Neural progenitor cell (in vitro differentiated cells): Measurements from ENCODE around the gene SYNM. TPM values are rescaled to one million over a fixed set of nuclear protein-coding genes. Genes with fewer than 3 reads are reported as not detected.

ENCODE experiments used
- DNase-seq: peaks from one replicate; pipeline ENCODE4 v3.0.0-alpha.2; 2016; ENCODE audit warnings: low spot score
- H2AFZ ChIP-seq: fragments of 200-600 bp; sonication (generic); replicated peaks from 2 replicates; pipeline ENCODE4 v1.6.1; 2016; ENCODE audit warnings: antibody characterized with exemption
- H3F3A ChIP-seq: fragments of 200-600 bp; sonication (generic); 2 replicates; pipeline ENCODE4 v1.6.1; 2016; ENCODE audit warnings: antibody characterized with exemption, low read depth
- H3K27ac ChIP-seq: fragments of 200-600 bp; sonication (generic); 2 replicates; pipeline ENCODE4 v1.5.1; 2016; ENCODE audit warnings: mild to moderate bottlenecking
- H3K27me3 ChIP-seq: fragments of 200-600 bp; sonication (generic); 2 replicates; pipeline ENCODE4 v1.6.1; 2016; ENCODE audit warnings: mild to moderate bottlenecking, moderate library complexity
- H3K36me3 ChIP-seq: fragments of 200-600 bp; sonication (generic); 2 replicates; pipeline ENCODE4 v1.5.1; 2016
- H3K4me1 ChIP-seq: fragments of 200-600 bp; sonication (generic); 2 replicates; pipeline ENCODE4 v1.6.1; 2016; ENCODE audit warnings: mixed run types
- H3K4me2 ChIP-seq: fragments of 200-600 bp; sonication (generic); 2 replicates; pipeline ENCODE4 v1.6.1; 2016
- H3K4me3 ChIP-seq: fragments of 200-600 bp; sonication (generic); 2 replicates; pipeline ENCODE4 v1.5.1; 2016
- H3K79me2 ChIP-seq: fragments of 200-600 bp; sonication (generic); 2 replicates; pipeline ENCODE4 v1.6.1; 2016; ENCODE audit warnings: low read depth
- H3K9ac ChIP-seq: fragments of 200-600 bp; sonication (generic); 2 replicates; pipeline ENCODE4 v1.6.1; 2016
- H3K9me3 ChIP-seq: fragments of 200-600 bp; sonication (generic); 2 replicates; pipeline ENCODE4 v1.5.1; 2016; ENCODE audit warnings: low read depth
- H4K20me1 ChIP-seq: fragments of 200-600 bp; sonication (generic); 2 replicates; pipeline ENCODE4 v1.6.1; 2016; ENCODE audit warnings: low read depth
- H3K27ac Mint-ChIP-seq: 3 replicates; pipeline ENCODE4 v1.8.0; 2021; ENCODE audit warnings: mixed read lengths
- H3K27me3 Mint-ChIP-seq: 2 replicates; pipeline ENCODE4 v1.8.0; 2022; ENCODE audit warnings: low read depth, mild to moderate bottlenecking, inconsistent platforms, moderate library complexity, mixed read lengths; ENCODE audit not compliant: insufficient read depth
- H3K36me3 Mint-ChIP-seq: 3 replicates; pipeline ENCODE4 v1.8.0; 2021; ENCODE audit warnings: mixed read lengths
- H3K4me1 Mint-ChIP-seq: 3 replicates; pipeline ENCODE4 v1.8.0; 2021; ENCODE audit warnings: mixed read lengths
- H3K4me3 Mint-ChIP-seq: 3 replicates; pipeline ENCODE4 v1.8.0; 2021; ENCODE audit warnings: mild to moderate bottlenecking, moderate library complexity, mixed read lengths
- H3K9me3 Mint-ChIP-seq: 3 replicates; pipeline ENCODE4 v1.8.0; 2020; ENCODE audit warnings: mixed read lengths
- CTCF ChIP-seq: fragments of 200-600 bp; sonication (generic); IDR thresholded peaks from 2 replicates; pipeline ENCODE4 v1.5.1; 2017; ENCODE audit warnings: antibody characterized with exemption, mild to moderate bottlenecking
- EZH2 ChIP-seq: fragments of 200-600 bp; sonication (generic); IDR thresholded peaks from 2 replicates; pipeline ENCODE4 v1.6.1; 2017; ENCODE audit warnings: antibody characterized with exemption, mild to moderate bottlenecking, moderate library complexity
- EZH2phosphoT487 ChIP-seq: fragments of 200-600 bp; sonication (generic); IDR thresholded peaks from 2 replicates; pipeline ENCODE4 v1.6.1; 2017; ENCODE audit warnings: antibody characterized with exemption
- total RNA-seq: library from RNA; depleted of rRNA; stranded (reverse); fragments of >200 nt; gene quantifications from 2 replicates; pipeline ENCODE4 v1.2.3, GENCODE V29; 2015; ENCODE audit warnings: low replicate concordance

Gene SYNM
- total RNA-seq, 1 donor from 2014 or later, result 0.97 TPM

GRCh38 chr15:99176757-99177156 is 71.9 kb downstream of the SYNM start:
- no peaks in the 10 kb centered on the region for H3K9me3 Mint-ChIP-seq
- H3K27ac Mint-ChIP-seq, result no peak overlapping the region
- no peaks in the 10 kb centered on the region for H3K79me2 ChIP-seq
- H3K4me2 ChIP-seq, result no peak overlapping the region
- H3K27me3 Mint-ChIP-seq, result no peaks in the 10 kb centered on the region
- H3K27ac ChIP-seq, result no peak overlapping the region
- H3K4me3 Mint-ChIP-seq, result no peak overlapping the region
- H3K36me3 ChIP-seq, result no peaks in the 10 kb centered on the region
- no peak overlapping the region for H3K9ac ChIP-seq
- peaks cover 12% of the 10 kb centered on the region for H3K36me3 Mint-ChIP-seq
- no peaks in the 10 kb centered on the region for H3K4me1 ChIP-seq
- H3K27me3 ChIP-seq, result no peaks in the 10 kb centered on the region
- H3K9me3 ChIP-seq, result no peaks in the 10 kb centered on the region
- TF ChIP-seq CTCF, result no peak
- TF ChIP-seq EZH2phosphoT487, result no peak
- TF ChIP-seq EZH2, result no peak
- no peak for DNase-seq
- H4K20me1 ChIP-seq, result no peaks in the 10 kb centered on the region
- H3F3A ChIP-seq, result no peaks in the 10 kb centered on the region
- H2AFZ ChIP-seq, result no peak overlapping the region
- H3K4me3 ChIP-seq, result no peak overlapping the region
- peaks cover 6% of the 10 kb centered on the region for H3K4me1 Mint-ChIP-seq

- no peak overlapping the region for H3K9ac ChIP-seq
- H3K4me2 ChIP-seq, result no peak overlapping the region
- TF ChIP-seq EZH2phosphoT487 (no peak), EZH2 (no peak), CTCF (no peak)
- no peak for DNase-seq
- no peaks in the 10 kb centered on the region for H3K27me3 Mint-ChIP-seq
- no peak overlapping the region for H3K4me3 ChIP-seq
- H3F3A ChIP-seq, result no peaks in the 10 kb centered on the region
- H3K36me3 ChIP-seq, result no peaks in the 10 kb centered on the region
- peaks cover 12% of the 10 kb centered on the region for H3K4me1 Mint-ChIP-seq
- peaks cover 10% of the 10 kb centered on the region for H3K36me3 Mint-ChIP-seq
- no peaks in the 10 kb centered on the region for H4K20me1 ChIP-seq
- H3K9me3 ChIP-seq, result no peaks in the 10 kb centered on the region
- H3K27ac Mint-ChIP-seq, result no peak overlapping the region
- H2AFZ ChIP-seq, result no peak overlapping the region
- H3K27ac ChIP-seq, result no peak overlapping the region
- no peaks in the 10 kb centered on the region for H3K9me3 Mint-ChIP-seq
- H3K4me1 ChIP-seq, result no peaks in the 10 kb centered on the region
- H3K27me3 ChIP-seq, result no peaks in the 10 kb centered on the region
- no peak overlapping the region for H3K4me3 Mint-ChIP-seq
- no peaks in the 10 kb centered on the region for H3K79me2 ChIP-seq
These were observed 72.8 kb downstream of the SYNM start for GRCh38 chr15:99177679-99178078.

GRCh38 chr15:99180086-99180963 is 75.4 kb downstream of the SYNM start:
- H3K9ac ChIP-seq, result no peak overlapping the region
- DNase-seq, result no peak
- no peak overlapping the region for H3K27ac ChIP-seq
- no peaks in the 10 kb centered on the region for H3K9me3 ChIP-seq
- Mint-ChIP-seq H3K4me1 (peaks cover 12% of the 10 kb centered on the region), H3K36me3 (peaks cover 14% of the 10 kb centered on the region), H3K27me3 (peaks cover 3% of the 10 kb centered on the region), H3K27ac (no peak overlapping the region), H3K4me3 (no peak overlapping the region), H3K9me3 (peaks cover 3% of the 10 kb centered on the region)
- H3K4me1 ChIP-seq, result no peaks in the 10 kb centered on the region
- no peaks in the 10 kb centered on the region for H4K20me1 ChIP-seq
- no peaks in the 10 kb centered on the region for H3K27me3 ChIP-seq
- no peak overlapping the region for H3K4me2 ChIP-seq
- TF ChIP-seq EZH2 (no peak), EZH2phosphoT487 (no peak), CTCF (no peak)
- no peaks in the 10 kb centered on the region for H3K79me2 ChIP-seq
- no peak overlapping the region for H2AFZ ChIP-seq
- no peaks in the 10 kb centered on the region for H3F3A ChIP-seq
- H3K36me3 ChIP-seq, result no peaks in the 10 kb centered on the region
- no peak overlapping the region for H3K4me3 ChIP-seq
